ENCODE data around the gene ZNF717. TPM values are rescaled to one million over a fixed set of nuclear protein-coding genes. Genes with fewer than 3 reads are reported as not detected.

ZNF717 gene
- 16.4 and 23.6 TPM in 2 replicates for total RNA-seq

GRCh38 chr3:75785081-75785755, at the start of gene ZNF717:
TSS of gene ZNF717 (minus strand) at chr3:75785549. CDS start at chr3:75783362, 2,187 bp downstream.

Other genes with a start within 250 kb of the ZNF717 start
- under 0.01 TPM in 1 of 2 replicates, not detected in the other for gene FRG2C, start 121.2 kb downstream of the ZNF717 start, total RNA-seq

Data from nasal cavity respiratory epithelium epithelial cell of viscerocranial mucosa (primary cell).